ENCODE results near the gene LIF.

- TF ChIP-seq CTCF (conservative IDR thresholded peaks at IDR 0.05; ENCODE audit: low read depth, low read length) (no peak), SMC3 (IDR thresholded peaks at IDR 0.05; ENCODE audit: low read depth, low read length) (no peak), POLR2A (IDR thresholded peaks at IDR 0.05; ENCODE audit: low read depth, low read length) (peak; percentile 33), RCOR1 (IDR thresholded peaks at IDR 0.05; ENCODE audit: insufficient replicate concordance, low read length) (no peak)
These were observed 49.2 kb downstream of the LIF start for GRCh38 chr22:30197389-30197788.
